EH (cell line): ENCODE data around the gene DEPP1.

Experiments
- DNase-seq: peaks from one replicate; pipeline ENCODE4 v3.0.0-alpha.2; 2015; ENCODE audit warnings: low read depth

The DEPP1 gene

DNA sequence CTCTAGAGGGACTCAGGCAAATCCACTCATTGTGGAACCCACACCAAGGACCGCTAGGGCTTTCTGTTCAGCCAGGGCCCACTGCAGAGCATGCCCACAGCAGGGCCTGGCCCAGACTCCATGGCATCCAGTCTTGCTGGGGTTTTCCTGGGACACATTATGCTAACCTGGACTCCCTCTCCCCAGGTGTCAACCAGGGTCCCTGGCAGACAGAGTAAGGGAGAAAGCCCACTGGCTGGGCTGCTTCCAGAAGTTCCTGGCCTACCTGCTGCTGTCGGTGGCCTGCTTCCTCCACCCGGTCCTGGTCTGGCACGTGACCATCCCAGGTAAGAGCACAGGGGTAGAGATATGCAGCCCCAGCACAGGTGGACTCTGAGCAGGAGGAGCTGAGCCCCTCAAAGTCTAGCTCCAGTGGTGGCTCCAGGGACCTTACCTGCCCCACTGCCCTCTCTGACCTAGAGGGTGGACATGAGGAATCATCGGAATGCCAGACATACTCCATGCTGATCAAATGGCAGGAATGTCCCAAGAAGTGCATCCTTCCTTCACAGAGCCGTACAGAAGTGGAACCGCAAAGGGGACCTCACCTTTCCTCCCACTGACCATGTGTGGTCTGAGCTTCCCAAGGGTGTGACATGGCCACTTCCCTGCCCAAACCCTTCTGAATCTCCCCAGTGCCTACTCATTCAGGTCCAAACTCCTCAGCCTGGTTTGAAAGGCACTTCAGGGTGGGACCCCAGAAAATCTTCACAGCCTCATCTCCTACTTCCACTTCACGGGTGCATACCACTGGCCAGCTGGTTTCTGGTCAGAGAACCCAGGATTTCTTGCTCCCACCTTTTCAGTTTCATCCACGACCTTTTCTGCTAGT is 44.9 kb downstream of the DEPP1 start:
- no peak for DNase-seq

DNA sequence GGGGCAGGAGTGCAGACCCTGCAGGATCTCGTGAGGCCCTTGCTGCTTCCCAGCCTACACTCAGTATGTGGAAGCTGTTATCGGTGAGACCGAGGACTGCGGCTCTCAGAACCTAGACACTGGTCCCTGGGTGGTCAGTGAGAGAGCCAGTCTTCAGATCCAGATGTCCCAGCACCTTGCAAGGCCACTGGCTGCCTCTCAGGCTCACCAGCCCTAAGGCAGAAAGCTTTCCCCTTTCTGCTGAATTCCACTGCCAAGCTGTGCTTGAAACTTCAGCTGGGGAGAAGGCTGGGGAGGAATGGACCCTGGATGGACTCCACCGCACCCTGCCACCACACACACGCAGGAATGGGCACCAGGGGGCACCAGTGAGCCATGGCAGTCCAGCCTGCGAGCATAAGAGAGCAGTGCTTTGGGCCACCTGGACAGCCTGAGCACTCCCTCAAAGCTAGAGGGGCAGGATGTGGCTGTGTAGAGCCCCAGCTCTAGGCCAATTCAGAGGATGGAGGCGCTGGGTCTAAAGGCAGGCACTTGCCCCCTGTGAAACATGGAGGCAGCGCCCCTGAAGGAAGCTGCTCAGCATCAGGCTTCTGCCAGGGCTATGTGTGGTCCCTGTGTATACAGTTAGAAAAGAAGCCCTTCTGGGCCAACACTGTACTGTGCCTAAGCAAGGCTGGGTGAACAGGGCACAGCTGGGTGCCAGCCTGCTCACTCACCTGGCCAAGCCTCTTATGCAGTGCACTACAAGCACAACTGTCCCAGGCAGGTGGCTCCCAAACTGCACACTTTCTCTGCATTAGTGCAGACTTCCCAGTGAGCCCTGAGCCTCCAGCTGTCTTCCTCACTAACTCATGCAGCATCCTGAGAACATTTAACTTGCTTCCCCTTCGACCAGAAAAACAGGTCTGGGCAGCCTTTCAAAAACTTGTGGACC is 45.8 kb downstream of the DEPP1 start:
- DNase-seq = peak; percentile 81

DNA sequence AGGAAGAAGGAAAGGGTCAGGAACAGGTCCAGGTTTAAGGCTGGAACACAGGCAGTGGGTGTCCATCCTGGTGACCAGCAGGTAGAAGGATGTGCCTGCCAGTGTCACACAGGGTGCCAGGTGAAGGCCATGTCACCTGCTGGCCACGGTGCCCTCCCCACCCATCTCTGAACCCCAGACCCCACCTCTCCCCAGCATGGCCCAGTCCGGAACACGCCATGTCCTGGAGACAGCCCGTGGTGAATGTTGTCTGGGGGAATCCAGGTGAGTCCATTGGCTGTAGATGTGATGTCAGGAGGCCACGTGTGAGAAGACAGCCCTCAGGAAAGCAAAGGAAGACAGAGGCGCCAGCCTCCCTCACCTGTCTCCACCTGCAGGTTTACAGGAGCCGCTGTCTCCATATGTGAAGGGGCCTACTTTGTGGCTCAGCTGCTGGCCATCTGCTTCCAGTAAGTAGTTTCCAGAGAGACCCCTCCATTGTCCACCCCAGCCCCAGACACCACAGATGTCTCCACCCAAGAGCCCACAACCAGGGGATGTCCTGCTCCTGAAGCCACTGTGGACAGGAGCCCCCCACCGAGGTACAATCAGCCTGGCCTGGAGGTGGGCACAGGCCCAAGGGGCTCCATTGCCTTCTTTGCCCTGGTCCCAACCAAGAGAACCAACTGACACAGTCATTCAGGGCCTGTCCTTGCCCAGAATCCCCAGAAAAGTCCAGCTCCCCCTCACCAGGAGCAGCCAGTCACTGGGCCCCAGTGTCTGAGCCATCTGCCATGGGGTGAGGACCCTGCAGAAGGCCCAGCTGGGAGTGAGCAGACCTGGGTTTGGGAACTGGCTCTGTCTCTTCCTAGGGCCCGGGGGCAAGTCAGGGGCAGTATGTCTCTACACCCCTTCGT is 46.7 kb downstream of the DEPP1 start:
- DNase-seq = no peak

DNA sequence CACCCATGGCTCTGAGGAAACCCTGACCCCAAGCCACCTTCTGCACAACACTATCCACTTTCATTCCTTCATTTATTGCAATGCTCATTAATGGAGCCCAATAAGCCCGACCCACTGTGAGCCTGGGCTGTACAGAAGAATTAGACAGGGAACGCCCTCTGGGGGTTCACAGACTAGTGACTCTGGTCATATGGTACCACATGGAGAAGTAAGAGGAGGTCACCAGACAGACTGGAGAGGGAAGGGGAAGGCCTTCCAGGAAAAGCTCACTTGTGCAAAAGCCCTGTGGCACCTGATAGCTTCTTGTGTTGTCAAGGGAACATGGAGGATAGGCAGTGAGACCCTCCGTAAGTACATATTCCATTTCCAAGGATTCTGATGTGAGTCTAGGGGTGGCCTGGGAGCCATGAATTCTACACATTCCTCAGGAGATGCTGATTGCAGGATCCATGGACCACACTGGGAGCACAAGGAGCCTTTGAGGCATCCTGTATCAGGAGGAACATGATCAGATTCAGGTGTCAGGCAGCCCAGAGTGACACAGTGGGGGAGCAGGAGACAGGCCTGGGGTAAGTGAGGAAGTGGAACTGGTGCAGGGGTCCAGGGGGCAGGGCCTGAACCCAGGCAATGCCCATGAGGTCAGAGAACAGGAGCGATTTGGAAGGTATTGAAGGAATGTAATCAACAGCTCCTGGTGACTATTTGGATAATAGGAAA is 47.5 kb downstream of the DEPP1 start:
- no peak for DNase-seq

DNA sequence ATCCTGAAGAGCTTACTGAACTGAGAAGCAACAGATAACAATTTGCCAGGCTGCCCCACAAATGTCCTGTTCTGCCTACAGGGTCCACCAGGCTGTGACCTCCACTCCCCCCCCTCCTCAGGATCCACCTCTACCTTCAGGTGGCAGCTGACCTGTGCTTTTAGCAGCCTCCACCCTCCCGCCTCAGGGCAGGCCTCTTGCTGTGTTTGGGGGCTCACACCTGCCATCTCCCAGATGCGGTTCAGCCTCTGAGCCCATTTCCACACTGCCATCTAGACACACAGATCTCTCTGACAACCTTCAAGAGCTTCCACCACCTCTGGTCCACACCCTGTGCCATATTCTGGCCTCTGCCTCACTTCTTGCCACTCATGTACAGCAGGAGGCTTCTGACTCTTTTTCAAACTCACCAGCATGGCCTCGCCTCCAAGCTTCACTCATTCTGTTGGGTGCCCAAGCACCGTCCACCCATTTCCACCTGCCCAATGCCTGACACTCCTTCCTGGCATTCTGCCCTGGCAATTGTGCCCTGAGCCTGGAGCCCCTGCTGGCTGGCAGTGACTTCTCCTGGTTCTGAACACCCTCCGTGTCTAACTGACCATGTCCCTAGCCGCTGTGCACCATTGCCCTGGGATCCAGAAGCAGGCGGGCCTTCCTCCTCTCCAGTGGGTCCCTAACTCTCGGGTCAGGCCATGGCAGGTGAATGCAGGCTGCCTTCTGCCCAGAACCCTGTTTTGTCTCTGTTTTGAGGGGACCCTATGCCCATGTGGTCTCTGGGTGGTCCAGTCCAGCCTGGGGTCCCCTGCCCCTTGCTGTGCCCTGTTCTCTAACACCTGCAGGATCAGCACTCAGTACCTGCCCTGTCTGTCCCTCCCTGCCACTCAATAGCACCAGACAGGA is 49.0 kb downstream of the DEPP1 start:
- DNase-seq = no peak

DNA sequence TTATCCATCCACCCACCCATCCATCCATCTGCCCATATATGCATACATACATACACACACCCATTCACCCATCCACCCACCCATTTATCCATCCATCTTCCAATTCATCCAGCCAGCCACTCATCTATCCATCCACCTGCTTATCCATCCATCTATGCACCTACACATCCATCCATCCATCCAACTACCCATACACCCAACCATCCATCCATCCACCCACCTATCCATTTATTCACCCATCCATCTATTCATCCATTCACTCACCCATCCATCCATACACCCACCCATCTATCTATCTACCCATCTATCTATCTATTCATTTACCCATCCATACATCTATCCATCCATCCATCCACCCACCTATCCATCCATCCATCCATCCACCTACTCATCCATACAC is 50.1 kb downstream of the DEPP1 start:
- DNase-seq = no peak

DNA sequence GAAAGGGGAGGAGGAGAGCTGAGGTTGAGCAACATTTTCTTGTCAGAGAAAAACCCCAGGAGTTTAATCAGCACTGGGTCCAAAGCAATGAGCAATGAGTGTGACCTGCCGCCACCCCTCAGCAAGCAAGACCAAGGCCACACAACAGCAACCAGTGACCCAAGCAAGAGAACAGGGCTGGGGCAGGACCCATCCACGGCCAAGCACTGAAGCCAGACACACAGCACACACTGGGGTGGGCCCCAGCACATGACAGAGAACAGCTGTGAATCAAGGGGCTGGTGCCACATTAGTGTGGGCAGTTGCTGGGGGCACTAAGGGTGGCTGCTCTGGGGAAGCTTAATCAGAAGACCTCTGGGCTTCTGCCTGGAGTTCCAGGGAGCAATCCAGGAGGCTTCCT is 51.3 kb downstream of the DEPP1 start:
- DNase-seq = no peak

DNA sequence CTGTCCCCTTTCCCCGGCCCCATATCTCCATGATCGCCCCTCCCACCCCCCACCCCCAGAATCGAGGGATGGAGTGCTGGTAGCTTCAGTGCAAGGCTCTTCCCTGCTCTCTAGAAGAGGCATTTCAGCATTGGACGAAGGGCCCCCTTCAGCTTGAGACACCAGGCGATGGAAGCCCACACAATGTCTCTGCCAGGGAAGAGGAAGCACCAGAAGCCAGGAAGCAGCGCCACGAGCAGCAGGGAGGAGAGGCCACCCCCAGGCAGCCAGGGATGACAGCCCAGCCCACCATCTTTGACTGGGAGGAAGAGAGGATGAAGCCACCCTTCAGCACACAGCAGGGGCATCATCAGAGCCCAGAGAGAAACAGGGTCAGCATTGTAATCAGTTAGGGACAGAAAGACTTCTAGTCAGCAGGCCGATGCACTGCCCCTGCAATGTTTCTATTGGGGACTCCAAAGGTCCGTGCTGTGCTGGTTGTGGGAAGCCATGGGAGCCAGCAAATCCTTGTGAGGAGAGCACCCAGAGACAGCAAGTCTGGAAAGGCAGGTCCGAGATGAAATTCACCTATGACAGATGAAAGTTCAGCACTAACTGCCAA is 51.8 kb downstream of the DEPP1 start:
- DNase-seq = no peak
